Fibroblast of upper back skin (primary cell): ENCODE data around the gene MLLT10.
"Not testable (repeated sequence)": the region's sequence is repeated elsewhere in the genome, so short reads cannot be mapped to it uniquely, and the experiment has no call there.

Experiments
- DNase-seq: peaks from one replicate; pipeline ENCODE4 v3.0.0-alpha.2; 2013

The MLLT10 gene

GRCh38 chr10:21529032-21529910 is 4.8 kb upstream of the MLLT10 start:
- no peak for DNase-seq

- DNase-seq = no peak
Measured at GRCh38 chr10:21530168-21530567, 3.9 kb upstream of the MLLT10 start.

DNA sequence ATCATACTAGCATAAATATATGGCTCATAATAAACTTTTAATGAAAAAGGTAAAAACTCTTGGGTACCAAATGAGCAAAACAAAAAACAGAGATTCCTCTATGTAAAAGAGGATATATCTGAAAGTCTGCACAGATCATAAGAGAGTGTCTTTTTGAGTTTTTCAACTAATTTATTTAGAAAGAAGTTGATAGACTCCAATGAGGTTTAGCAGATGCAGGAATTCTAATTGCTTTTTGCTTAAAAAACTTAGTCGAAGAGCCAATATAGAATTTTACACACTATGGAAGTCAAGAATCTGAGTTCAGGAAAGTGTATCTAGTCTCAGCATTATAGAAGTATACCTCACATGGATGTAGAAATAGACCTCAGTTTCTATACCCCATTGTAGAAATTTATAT is 3.4 kb upstream of the MLLT10 start:
- DNase-seq = no peak

DNA sequence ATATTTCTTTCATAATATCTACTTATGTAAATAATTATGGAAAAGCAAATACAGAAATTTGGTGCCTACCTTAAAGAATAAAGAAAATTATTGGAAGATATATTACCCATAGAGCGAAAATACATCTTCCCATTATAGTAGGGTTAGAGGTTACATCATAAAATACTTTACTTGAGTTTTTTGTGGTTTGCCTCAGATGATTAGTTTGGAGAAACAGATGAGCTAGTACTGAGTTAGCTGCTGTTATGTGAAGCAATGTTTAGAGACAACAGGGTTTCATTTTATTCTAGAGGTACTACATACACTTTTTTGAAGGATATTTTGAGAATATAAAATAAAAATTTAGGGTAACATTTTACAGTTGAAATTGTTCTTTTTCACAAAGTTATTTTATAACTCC is 2.9 kb upstream of the MLLT10 start:
- DNase-seq = peak; percentile 64

- no peak for DNase-seq
Measured at GRCh38 chr10:21532694-21533466, 1.2 kb upstream of the MLLT10 start.

DNA sequence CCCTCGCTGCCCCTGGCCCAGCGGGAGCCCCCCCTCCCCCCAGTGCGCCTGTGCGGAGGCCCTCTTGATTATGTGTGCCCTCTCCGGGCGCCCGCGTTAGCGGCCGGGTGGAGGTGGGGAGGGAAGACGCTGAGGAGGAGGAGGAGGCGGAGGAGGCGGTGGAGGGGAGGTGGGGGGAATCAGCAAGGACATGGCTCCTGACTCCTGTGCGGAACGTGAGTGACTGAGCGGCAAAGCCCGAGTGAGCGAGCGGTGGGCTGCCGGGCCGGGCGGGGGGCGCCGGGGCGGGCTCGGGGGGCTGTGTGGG is 201 bp downstream of the MLLT10 start:
- DNase-seq = no peak

DNA sequence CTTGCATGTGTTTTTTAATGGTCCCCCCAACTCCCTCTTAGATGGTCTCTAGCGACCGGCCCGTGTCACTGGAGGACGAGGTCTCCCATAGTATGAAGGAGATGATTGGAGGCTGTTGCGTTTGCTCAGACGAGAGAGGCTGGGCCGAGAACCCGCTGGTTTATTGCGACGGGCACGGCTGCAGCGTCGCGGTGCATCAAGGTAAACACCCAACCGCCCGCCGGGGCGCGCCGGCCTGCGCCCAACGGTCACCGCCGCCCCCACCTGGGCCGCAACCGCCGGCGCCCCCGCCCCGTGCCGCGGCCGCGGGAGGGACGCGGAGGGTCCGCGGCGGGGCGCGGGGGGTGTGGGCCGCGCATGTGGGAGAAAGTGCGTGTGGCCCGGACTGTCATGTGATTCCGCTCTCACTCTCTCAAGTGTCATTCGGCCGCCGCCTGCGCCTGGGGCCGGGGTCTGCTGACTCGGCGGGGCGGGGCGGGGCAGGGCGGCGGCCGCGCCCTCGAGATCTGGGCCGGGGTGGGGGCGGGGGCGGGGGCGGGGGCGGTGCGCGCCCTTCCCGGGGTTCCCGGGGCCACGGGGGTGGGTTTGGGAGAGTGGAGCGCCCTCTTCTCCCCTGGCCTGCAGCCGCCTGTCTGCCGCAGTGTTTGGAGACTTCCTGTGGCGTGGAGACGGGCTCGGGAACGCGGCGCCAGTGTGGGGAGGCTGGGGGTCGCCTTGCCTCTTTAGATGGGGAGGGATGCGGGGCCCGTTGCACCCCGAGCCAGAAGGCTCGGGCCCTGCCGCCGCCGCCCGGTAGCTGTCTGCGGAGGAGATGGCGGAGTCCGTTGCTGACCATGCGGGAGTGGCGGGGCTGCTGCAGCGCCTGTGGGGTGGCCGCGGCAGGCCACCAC is 817 bp downstream of the MLLT10 start:
- no peak for DNase-seq

DNA sequence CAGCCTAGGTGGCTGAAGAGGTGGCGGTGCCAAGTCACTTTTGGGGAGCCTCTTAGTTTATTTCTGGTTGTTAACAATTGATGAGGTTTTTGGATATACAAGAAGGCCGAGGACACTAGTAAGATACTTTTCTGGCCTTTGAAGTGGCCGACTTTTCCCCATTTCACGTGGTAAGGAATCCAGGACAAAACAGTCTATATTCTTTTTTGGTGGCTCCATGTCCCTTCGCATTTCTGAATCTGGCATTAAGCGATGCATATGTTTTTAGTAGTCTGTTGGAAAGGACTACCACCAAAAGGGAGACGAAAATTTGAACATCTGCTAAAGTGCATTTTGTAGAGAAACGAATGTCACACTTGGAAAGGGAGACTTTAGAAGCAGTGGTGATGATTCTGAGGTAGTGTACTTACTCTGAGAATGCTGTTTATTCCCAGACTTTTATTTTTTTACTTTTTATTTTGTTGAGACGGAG is 1.5 kb downstream of the MLLT10 start:
- DNase-seq = no peak

- not testable (repeated sequence) for DNase-seq
Measured at GRCh38 chr10:21535976-21536375, 1.9 kb downstream of the MLLT10 start.

DNA sequence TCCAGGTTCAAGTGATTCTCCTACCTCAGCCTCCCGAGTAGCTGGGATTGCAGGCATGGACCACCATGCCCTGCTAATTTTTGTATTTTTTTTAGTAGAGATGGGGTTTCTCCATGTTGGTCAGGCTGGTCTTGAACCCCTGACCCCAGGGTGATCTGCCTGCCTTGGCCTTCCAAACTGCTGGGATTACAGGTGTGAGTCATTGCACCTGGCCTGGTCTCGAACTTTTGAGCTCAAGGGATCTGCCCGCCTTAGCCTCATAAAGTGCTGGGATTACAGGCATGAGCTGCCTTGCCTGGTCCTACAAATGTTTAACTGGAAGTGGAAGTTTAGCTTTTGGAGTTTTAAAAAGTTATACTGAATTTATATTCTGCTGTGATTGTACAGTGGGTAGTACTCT is 2.8 kb downstream of the MLLT10 start:
- no peak for DNase-seq

DNA sequence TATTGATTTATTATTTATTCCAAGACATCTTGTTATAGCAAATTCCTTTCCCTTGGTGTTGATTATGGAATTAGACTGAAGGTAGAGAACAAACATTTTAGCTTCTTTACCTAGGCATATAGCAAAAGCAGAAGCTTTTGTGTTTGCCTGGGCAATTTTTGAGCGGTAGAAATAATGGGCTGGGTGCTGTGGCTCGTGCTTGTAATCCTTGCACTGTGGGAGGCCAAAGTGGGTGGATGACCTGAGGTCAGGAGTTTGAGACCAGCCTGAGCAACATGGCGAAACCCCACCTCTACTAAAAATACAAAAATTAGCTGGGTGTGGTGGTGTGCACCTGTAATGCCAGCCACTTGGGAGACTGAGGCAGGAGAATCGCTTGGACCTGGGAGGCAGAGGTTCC is 6.7 kb downstream of the MLLT10 start:
- not testable (repeated sequence) for DNase-seq

DNA sequence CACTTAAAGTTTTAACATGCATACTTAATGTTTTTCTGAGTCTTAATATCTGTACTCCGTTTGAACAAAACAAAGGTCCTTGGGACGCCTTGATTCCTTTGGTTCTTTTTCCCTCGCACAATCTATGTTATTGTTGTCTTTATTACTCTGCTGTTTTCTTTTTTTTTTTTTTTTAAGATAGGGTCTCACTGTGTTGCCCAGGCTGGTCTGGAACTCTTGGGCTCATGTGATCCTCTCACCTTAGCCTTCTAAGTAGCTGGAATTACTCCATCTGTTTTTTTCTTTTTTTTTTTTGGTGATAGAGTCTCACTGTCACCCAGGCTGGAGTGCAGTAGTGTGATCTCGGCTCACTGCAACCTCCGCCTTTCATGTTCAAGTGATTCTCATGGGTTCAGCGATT is 13.2 kb downstream of the MLLT10 start:
- no peak for DNase-seq

DNA sequence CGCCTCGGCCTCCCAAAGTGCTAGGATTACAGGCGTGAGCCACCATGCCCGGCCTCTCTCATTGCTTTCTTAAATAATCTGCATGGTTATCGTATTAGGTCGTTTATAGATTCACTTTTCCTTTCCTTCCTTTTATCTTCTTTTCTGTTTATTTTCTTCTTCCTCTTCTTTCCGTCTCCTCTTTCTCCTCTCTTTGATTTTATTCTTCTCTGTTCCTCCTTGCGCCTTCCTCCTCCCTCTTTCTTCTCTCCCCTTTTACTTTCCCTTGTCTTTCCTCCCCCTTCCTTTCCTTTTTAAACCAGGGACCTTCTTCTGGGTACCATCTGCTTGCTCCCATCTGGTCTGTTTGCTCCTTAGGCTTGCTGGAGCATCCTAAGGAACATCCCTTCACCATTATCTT is 18.6 kb downstream of the MLLT10 start:
- no peak for DNase-seq

GRCh38 chr10:21556527-21556926 is 22.5 kb downstream of the MLLT10 start:
- no peak for DNase-seq

DNA sequence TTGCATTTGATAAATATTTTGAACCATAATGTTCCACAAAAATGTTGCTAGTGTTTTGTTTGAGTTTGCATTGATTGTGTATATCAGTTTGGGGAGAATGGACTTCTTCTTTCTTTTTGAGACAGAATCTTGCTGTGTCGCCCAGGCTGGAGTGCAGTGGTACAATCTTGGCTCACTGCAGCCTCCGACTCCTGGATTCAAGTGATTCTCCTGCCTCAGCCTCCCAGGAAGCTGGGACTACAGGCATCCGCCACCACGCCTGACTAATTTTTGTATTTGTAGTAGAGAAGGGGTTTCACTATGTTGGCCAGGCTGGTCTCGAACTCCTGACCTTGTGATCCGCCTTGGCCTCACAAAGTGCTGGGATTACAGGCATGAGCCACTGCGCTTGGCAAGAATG is 25.0 kb downstream of the MLLT10 start:
- not testable (repeated sequence) for DNase-seq

GRCh38 chr10:21570761-21571521 is 36.9 kb downstream of the MLLT10 start:
- no peak for DNase-seq

DNA sequence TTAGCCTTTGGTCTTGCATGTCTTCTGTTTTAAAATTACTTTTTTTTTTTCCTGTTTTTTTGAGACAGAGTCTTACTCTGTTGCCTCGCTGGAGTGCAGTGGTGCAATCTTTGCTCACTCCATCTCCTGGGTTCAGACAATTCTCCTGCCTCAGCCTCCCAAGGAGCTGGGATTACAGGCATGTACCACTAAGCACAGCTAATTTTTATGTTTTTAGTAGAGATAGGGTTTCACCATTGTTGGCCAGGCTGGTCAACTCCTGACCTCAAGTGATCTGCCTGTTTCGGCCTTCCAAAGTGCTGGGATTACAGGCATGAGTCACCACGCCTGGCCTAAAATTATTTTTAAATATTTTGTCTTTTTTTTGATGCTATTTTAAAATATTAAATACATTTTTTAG is 38.5 kb downstream of the MLLT10 start:
- DNase-seq = peak; percentile 37

DNA sequence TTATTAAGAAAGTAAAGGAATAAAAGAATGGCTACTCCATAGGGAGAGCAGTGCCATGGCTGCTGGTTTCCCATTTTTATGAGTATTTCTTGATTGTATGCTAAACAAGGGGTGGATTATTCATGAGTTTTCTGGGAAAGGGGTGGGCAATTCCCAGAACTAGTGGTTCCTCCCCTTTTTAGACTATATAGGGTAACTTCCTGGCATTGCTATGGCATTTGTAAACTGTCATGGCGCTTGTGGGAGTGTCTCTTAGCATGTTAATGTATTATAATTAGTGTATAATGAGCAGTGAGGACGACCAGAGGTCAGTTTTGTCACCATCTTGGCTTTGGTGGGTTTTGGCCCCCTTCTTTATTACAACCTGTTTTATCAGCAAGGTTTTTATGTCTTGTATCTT is 40.5 kb downstream of the MLLT10 start:
- not testable (repeated sequence) for DNase-seq

GRCh38 chr10:21579291-21579690 is 45.3 kb downstream of the MLLT10 start:
- no peak for DNase-seq

DNA sequence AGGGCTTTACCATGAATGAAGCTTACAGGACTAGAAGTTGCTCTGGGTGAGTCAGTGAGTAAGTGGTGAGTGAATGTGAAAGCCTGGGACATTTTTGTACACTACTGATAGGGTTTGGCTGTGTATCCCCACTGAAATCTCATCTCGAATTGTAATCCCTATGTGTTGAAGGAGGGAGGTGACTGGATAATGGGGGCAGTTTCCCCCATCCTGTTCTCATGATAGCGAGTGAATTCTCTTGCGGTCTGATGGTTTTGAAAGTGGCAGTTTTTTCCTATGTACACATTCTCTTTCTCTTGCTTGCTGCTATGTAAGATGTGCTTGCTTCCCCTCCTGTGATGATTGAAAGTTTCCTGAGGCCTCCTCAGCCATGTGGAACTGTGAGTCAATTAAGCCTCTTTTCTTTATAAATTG is 47.4 kb downstream of the MLLT10 start:
- peak; percentile 37 for DNase-seq

GRCh38 chr10:21584834-21585530 is 51.0 kb downstream of the MLLT10 start:
- no peak for DNase-seq

GRCh38 chr10:21587391-21587790 is 53.4 kb downstream of the MLLT10 start:
- no peak for DNase-seq
